G401 (cell line): ENCODE results near the gene TRMT112. TPM values are rescaled to one million over a fixed set of nuclear protein-coding genes. Genes with fewer than 3 reads are reported as not detected.
"Not testable (repeated sequence)": the region's sequence is repeated elsewhere in the genome, so short reads cannot be mapped to it uniquely, and the experiment has no call there.

Experiments
- DNase-seq: peaks from one replicate; pipeline ENCODE4 v3.0.0-alpha.2; 2015; ENCODE audit warnings: low spot score
- in situ Hi-C: cut with HindIII; loops from 2 replicates; pipeline ENCODE4 v1.10.0; 2016; ENCODE audit warnings: low sequenced_read_pairs, mixed read lengths
- total RNA-seq: library from RNA; depleted of rRNA; stranded (reverse); fragments of >200 nt; shearing (Covaris generic); gene quantifications from 2 replicates; pipeline ENCODE4 v1.2.3, GENCODE V29; 2014

Gene TRMT112
- total RNA-seq, 1 experiment from 2014 or later, result 313 TPM

- no peak for DNase-seq
Observed at GRCh38 chr11:64334764-64335735, 17.7 kb upstream of the TRMT112 start.

GRCh38 chr11:64333556-64333955, 16.2 kb upstream of the TRMT112 start:
- in situ Hi-C loops, result no loop called here
- DNase-seq, result no peak

More at GRCh38 chr11:64334764-64335735, 17.7 kb upstream of the TRMT112 start:
- in situ Hi-C loops, result no loop called here

GRCh38 chr11:64331569-64332371, 14.4 kb upstream of the TRMT112 start:
- in situ Hi-C loops, result no loop called here
- DNase-seq, result no peak

- no peak for DNase-seq
Observed at GRCh38 chr11:64330888-64331287, 13.5 kb upstream of the TRMT112 start.

GRCh38 chr11:64327993-64328392, 10.6 kb upstream of the TRMT112 start:
- in situ Hi-C loops, result no loop called here
- no peak for DNase-seq

More at GRCh38 chr11:64330888-64331287, 13.5 kb upstream of the TRMT112 start:
- in situ Hi-C loops, result no loop called here

- in situ Hi-C loops, result no loop called here
- no peak for DNase-seq
Observed at GRCh38 chr11:64327375-64327774, 10.0 kb upstream of the TRMT112 start.

- in situ Hi-C loops, result no loop called here
Observed at GRCh38 chr11:64324692-64325469, 7.5 kb upstream of the TRMT112 start.

GRCh38 chr11:64323984-64324383, 6.6 kb upstream of the TRMT112 start:
- DNase-seq, in situ Hi-C loops: not testable (repeated sequence)

More at GRCh38 chr11:64324692-64325469, 7.5 kb upstream of the TRMT112 start:
- DNase-seq, result no peak

GRCh38 chr11:64323373-64323772, 6.0 kb upstream of the TRMT112 start:
- in situ Hi-C loops, result no loop called here
- no peak for DNase-seq

GRCh38 chr11:64322925-64323260, 5.5 kb upstream of the TRMT112 start:
- in situ Hi-C loops, result no loop called here
- no peak for DNase-seq

- DNase-seq, result peak; percentile 63
- in situ Hi-C loops, result no loop called here
Observed at GRCh38 chr11:64321533-64321932, 4.2 kb upstream of the TRMT112 start.

GRCh38 chr11:64321026-64321425, 3.7 kb upstream of the TRMT112 start:
- no peak for DNase-seq
- in situ Hi-C loops, result no loop called here

GRCh38 chr11:64320556-64320955, 3.2 kb upstream of the TRMT112 start:
- no peak for DNase-seq
- in situ Hi-C loops, result no loop called here

- in situ Hi-C loops, result no loop called here
- peak; percentile 29 for DNase-seq
Observed at GRCh38 chr11:64318766-64319761, 1.7 kb upstream of the TRMT112 start.

- peak; percentile 97 for DNase-seq
- in situ Hi-C loops, result no loop called here
Observed at GRCh38 chr11:64317961-64318765, 804 bp upstream of the TRMT112 start, which contains the start of gene PRDX5. PRDX5 (plus strand) TSS chr11:64318121; CDS start chr11:64318216, 95 bp downstream.

GRCh38 chr11:64316672-64317324, 561 bp downstream of the TRMT112 start:
- in situ Hi-C loops, result no loop called here
- peak; percentile 55 for DNase-seq
